K562 (cell line): ENCODE results near the gene BEND6. TPM values are rescaled to one million over a fixed set of nuclear protein-coding genes. Genes with fewer than 3 reads are reported as not detected.

Experiments
- AFF1 ChIP-seq, 2 experiments: fragments of 450-650 bp; IDR thresholded peaks; 2 replicates each; pipeline ENCODE4 v1.6.1; 2018; ENCODE audit warnings: mild to moderate bottlenecking in 2 of 2, low read depth in 1 of 2; ENCODE audit not compliant: partially characterized antibody in 2 of 2
- CBX8 ChIP-seq: fragments of 200-600 bp; sonication (generic); IDR thresholded peaks from 2 replicates; pipeline ENCODE4 v1.6.1; 2012; ENCODE audit warnings: borderline replicate concordance, mixed run types, low read depth, mild to moderate bottlenecking, moderate library complexity, mixed read lengths, low read length, control low read depth, inconsistent platforms; ENCODE audit not compliant: poor library complexity, severe bottlenecking; ENCODE audit errors: extremely low read depth
- CEBPZ ChIP-seq: fragments of 150-350 bp; IDR thresholded peaks from 2 replicates; pipeline ENCODE4 v1.6.1; 2014; ENCODE audit warnings: low read depth, mild to moderate bottlenecking, low read length, borderline replicate concordance
- CREB1 ChIP-seq, 2 experiments: sonication (generic) in 1 of 2; formaldehyde crosslinking in 1 of 2; IDR thresholded peaks; 2 replicates each; pipeline versions ENCODE4 v1.6.1 to v1.8.0; 2012 to 2022; ENCODE audit warnings: inconsistent platforms in 1 of 2, mild to moderate bottlenecking in 1 of 2, missing genetic modification reagents in 1 of 2, moderate library complexity in 1 of 2
- HDGF ChIP-seq: fragments of 450-650 bp; IDR thresholded peaks from 2 replicates; pipeline ENCODE4 v1.6.1; 2016
- MECOM ChIP-seq: fragments of 250-450 bp; sonication (Bioruptor Pico); IDR thresholded peaks from 2 replicates; pipeline ENCODE4 v1.8.0; 2022; ENCODE audit warnings: inconsistent platforms
- MNT ChIP-seq, 2 experiments: fragments of 450-650 bp; conservative IDR thresholded peaks; 2 replicates each; pipeline ENCODE4 v1.6.1; 2017; ENCODE audit warnings: mild to moderate bottlenecking in 2 of 2, moderate library complexity in 2 of 2
- PPARD ChIP-seq: fragments of 250-450 bp; sonication (Bioruptor Pico); IDR thresholded peaks from 2 replicates; pipeline ENCODE4 v1.8.0; 2022; ENCODE audit warnings: inconsistent platforms, mild to moderate bottlenecking, moderate library complexity
- TCF7 ChIP-seq: sonication (generic); IDR thresholded peaks from 2 replicates; pipeline ENCODE4 v1.6.1; 2016; ENCODE audit warnings: antibody characterized with exemption, borderline replicate concordance
- TFAP4 ChIP-seq: sonication (generic); formaldehyde crosslinking; IDR thresholded peaks from 2 replicates; pipeline ENCODE4 v1.8.0; 2022; ENCODE audit warnings: missing genetic modification reagents, mild to moderate bottlenecking, moderate library complexity, borderline replicate concordance
- ZBTB8A ChIP-seq: fragments of 450-650 bp; IDR thresholded peaks from 2 replicates; pipeline ENCODE4 v1.6.1; 2018; ENCODE audit warnings: mild to moderate bottlenecking, moderate library complexity; ENCODE audit not compliant: partially characterized antibody
- ZNF232 ChIP-seq: sonication (generic); formaldehyde crosslinking; IDR thresholded peaks from 2 replicates; pipeline ENCODE4 v1.8.0; 2022; ENCODE audit warnings: mild to moderate bottlenecking, missing genetic modification reagents
- ZNF274 ChIP-seq: IDR thresholded peaks from 2 replicates; pipeline ENCODE4 v1.6.1; 2011; ENCODE audit warnings: low read depth, mild to moderate bottlenecking, low read length, moderate library complexity, borderline replicate concordance
- ZNF76 ChIP-seq: fragments of 250-450 bp; sonication (Bioruptor Pico); IDR thresholded peaks from 2 replicates; pipeline ENCODE4 v1.4.0; 2020; ENCODE audit warnings: mild to moderate bottlenecking, moderate library complexity, borderline replicate concordance
- ZNF77 ChIP-seq: fragments of 250-450 bp; sonication (Bioruptor Pico); IDR thresholded peaks from 2 replicates; pipeline ENCODE4 v1.5.0; 2020
- polyA plus RNA-seq, 8 experiments: library from polyadenylated mRNA; depleted of rRNA in 4 of 8; stranded (reverse) in 5 of 8; unstranded in 3 of 8; fragments of >200 nt; fragmentation: Nextera tagmentation in 2 of 8; fragmentation: Illumina TruSeq in 1 of 8; extraction: Ambion mirVana in 2 of 8; extraction: Trizol in 1 of 8; gene quantifications; 2 replicates each; pipeline versions ENCODE4 v1.2.1 to v1.2.3, GENCODE V29; 2011 to 2014; ENCODE audit warnings: inconsistent platforms in 1 of 8, missing spikeins in 1 of 8
- total RNA-seq, 7 experiments: library from RNA; depleted of rRNA in 6 of 7; stranded (reverse); fragments of >200 nt in 6 of 7; fragmentation: Illumina TruSeq in 2 of 7; extraction: Trizol in 2 of 7; gene quantifications; 2 replicates each; pipeline versions ENCODE4 v1.2.1 to v1.2.3, GENCODE V29; 2011 to 2021; ENCODE audit warnings: low replicate concordance in 1 of 7

Gene BEND6
- total and polyA plus RNA-seq, 9 of the 15 experiments (the other 6 are each of a cell fraction or from before 2014, with no cell fraction given) = 0.37 to 4.0 (median 1.1) TPM

GRCh38 chr6:56955171-56956155 is 556 bp downstream of the BEND6 start (continued):
- TF ChIP-seq AFF1 (IDR thresholded peaks at IDR 0.05; ENCODE audit: low read depth in 1 of 2, partially characterized antibody in 2 of 2) (no peak), ZBTB8A (no peak), ZNF76 (CRISPR knock-in tag) (no peak), TCF7 (0 out of 2 replicates have a peak, but pooled peaks have one; percentile 34), MECOM (CRISPR knock-in tag) (no peak), ZNF274 (no peak), ZNF77 (no peak), CREB1 (IDR thresholded peaks at IDR 0.05) (peak; percentile 66; the same call in 1 of the 2 replicates), CREB1 (CRISPR knock-in tag; IDR thresholded peaks at IDR 0.05) (peak; percentile 54; the same call in 1 of the 2 replicates), CEBPZ (no peak), ZNF232 (CRISPR knock-in tag) (no peak), CBX8 (no peak), PPARD (CRISPR knock-in tag) (no peak), TFAP4 (CRISPR knock-in tag) (peak; percentile 68; the same call in 1 of the 2 replicates), MNT (conservative IDR thresholded peaks at IDR 0.05) (peak; percentile 21 to 60; a peak in 3 of 4 replicates), HDGF (no peak)
